MM.1S (cell line): ENCODE data around the gene OR4F15.

ENCODE experiments used
- DNase-seq: peaks from one replicate; pipeline ENCODE4 v3.0.0-alpha.2; 2015
- H2AFZ ChIP-seq: fragments of 300-600 bp; sonication (generic); 2 replicates; pipeline ENCODE4 v1.6.0; 2016; ENCODE audit warnings: antibody characterized with exemption, low read length
- H3F3A ChIP-seq: fragments of 300-600 bp; sonication (generic); 2 replicates; pipeline ENCODE4 v1.6.1; 2016; ENCODE audit warnings: mild to moderate bottlenecking, antibody characterized with exemption, low read length, moderate library complexity, mixed read lengths; ENCODE audit not compliant: insufficient read depth
- H3K27ac ChIP-seq: fragments of 300-600 bp; sonication (generic); 2 replicates; pipeline ENCODE4 v1.5.1; 2016; ENCODE audit warnings: mild to moderate bottlenecking, low read length
- H3K27me3 ChIP-seq: fragments of 300-600 bp; sonication (generic); replicated peaks from 2 replicates; pipeline ENCODE4 v1.6.0; 2016; ENCODE audit warnings: low read length; ENCODE audit not compliant: insufficient read depth
- H3K36me3 ChIP-seq: fragments of 300-600 bp; sonication (generic); replicated peaks from 2 replicates; pipeline ENCODE4 v1.6.1; 2016; ENCODE audit warnings: mild to moderate bottlenecking, low read length, mixed read lengths; ENCODE audit not compliant: insufficient read depth
- H3K4me1 ChIP-seq: fragments of 300-600 bp; sonication (generic); 2 replicates; pipeline ENCODE4 v1.6.1; 2016; ENCODE audit warnings: low read length, mixed read lengths
- H3K4me2 ChIP-seq: fragments of 300-600 bp; sonication (generic); 2 replicates; pipeline ENCODE4 v1.6.0; 2016; ENCODE audit warnings: low read depth, low read length
- H3K4me3 ChIP-seq: fragments of 300-600 bp; sonication (generic); 2 replicates; pipeline ENCODE4 v1.5.1; 2016; ENCODE audit warnings: low read length, mixed read lengths
- H3K79me2 ChIP-seq: fragments of 300-600 bp; sonication (generic); 2 replicates; pipeline ENCODE4 v1.6.1; 2016; ENCODE audit warnings: mixed run types, low read length, mixed read lengths
- H3K9ac ChIP-seq: fragments of 300-600 bp; sonication (generic); 2 replicates; pipeline ENCODE4 v1.6.1; 2016; ENCODE audit warnings: low read length, mixed read lengths
- H3K9me2 ChIP-seq: fragments of 300-600 bp; sonication (generic); replicated peaks from 2 replicates; pipeline ENCODE4 v1.6.1; 2016; ENCODE audit warnings: mild to moderate bottlenecking, low read length, mixed read lengths; ENCODE audit not compliant: insufficient read depth
- H3K9me3 ChIP-seq: fragments of 300-600 bp; sonication (generic); replicated peaks from 2 replicates; pipeline ENCODE4 v1.6.1; 2016; ENCODE audit warnings: mild to moderate bottlenecking, low read length, mixed read lengths; ENCODE audit not compliant: insufficient read depth
- H4K20me1 ChIP-seq: fragments of 300-600 bp; sonication (generic); 2 replicates; pipeline ENCODE4 v1.6.1; 2016; ENCODE audit warnings: mild to moderate bottlenecking, low read length, moderate library complexity, mixed read lengths; ENCODE audit not compliant: insufficient read depth
- CTCF ChIP-seq: fragments of 300-600 bp; sonication (generic); IDR thresholded peaks from 2 replicates; pipeline ENCODE4 v1.5.1; 2016; ENCODE audit warnings: antibody characterized with exemption, low read length, mixed read lengths
- EZH2 ChIP-seq: fragments of 300-600 bp; sonication (generic); optimal IDR thresholded peaks from 2 replicates; pipeline ENCODE3; 2017; ENCODE audit warnings: low read depth, mild to moderate bottlenecking, antibody characterized with exemption, low read length, mixed read lengths
- EZH2phosphoT487 ChIP-seq: fragments of 300-600 bp; sonication (generic); IDR thresholded peaks from 2 replicates; pipeline ENCODE4 v1.6.1; 2018; ENCODE audit warnings: antibody characterized with exemption, low read length

OR4F15 gene

GRCh38 chr15:101805605-101806345 is 6.2 kb upstream of the OR4F15 start:
- no peaks in the 10 kb centered on the region for H3K9me2 ChIP-seq
- no peaks in the 10 kb centered on the region for H3K9me3 ChIP-seq
- H3K27ac ChIP-seq, result no peak overlapping the region
- no peak for TF ChIP-seq EZH2phosphoT487
- TF ChIP-seq EZH2, result no peak
- no peak for TF ChIP-seq CTCF
- H3K79me2 ChIP-seq, result no peaks in the 10 kb centered on the region
- H4K20me1 ChIP-seq, result no peaks in the 10 kb centered on the region
- H3K4me1 ChIP-seq, result no peaks in the 10 kb centered on the region
- DNase-seq, result no peak
- H3K9ac ChIP-seq, result no peak overlapping the region
- H3K4me3 ChIP-seq, result no peak overlapping the region
- no peaks in the 10 kb centered on the region for H3F3A ChIP-seq
- H3K4me2 ChIP-seq, result no peak overlapping the region
- H3K36me3 ChIP-seq, result no peaks in the 10 kb centered on the region
- H3K27me3 ChIP-seq, result no peaks in the 10 kb centered on the region
- no peak overlapping the region for H2AFZ ChIP-seq

GRCh38 chr15:101807345-101807945 is 4.6 kb upstream of the OR4F15 start:
- H3K79me2 ChIP-seq, result no peaks in the 10 kb centered on the region
- no peaks in the 10 kb centered on the region for H3K9me2 ChIP-seq
- H3K36me3 ChIP-seq, result no peaks in the 10 kb centered on the region
- H3K27me3 ChIP-seq, result no peaks in the 10 kb centered on the region
- no peak for DNase-seq
- TF ChIP-seq EZH2 (no peak), CTCF (no peak), EZH2phosphoT487 (no peak)
- no peaks in the 10 kb centered on the region for H3K9me3 ChIP-seq
- no peak overlapping the region for H2AFZ ChIP-seq
- H3K9ac ChIP-seq, result no peak overlapping the region
- no peaks in the 10 kb centered on the region for H4K20me1 ChIP-seq
- no peaks in the 10 kb centered on the region for H3F3A ChIP-seq
- H3K4me3 ChIP-seq, result no peak overlapping the region
- H3K4me1 ChIP-seq, result no peaks in the 10 kb centered on the region
- H3K27ac ChIP-seq, result no peak overlapping the region
- H3K4me2 ChIP-seq, result no peak overlapping the region

- Histone ChIP-seq H3K4me2 (no peak overlapping the region), H3K4me3 (no peak overlapping the region), H3K9me3 (no peaks in the 10 kb centered on the region), H2AFZ (no peak overlapping the region), H4K20me1 (no peaks in the 10 kb centered on the region), H3K27me3 (no peaks in the 10 kb centered on the region), H3K79me2 (no peaks in the 10 kb centered on the region), H3K9me2 (no peaks in the 10 kb centered on the region), H3K27ac (no peak overlapping the region), H3K4me1 (no peaks in the 10 kb centered on the region), H3F3A (no peaks in the 10 kb centered on the region), H3K9ac (no peak overlapping the region), H3K36me3 (no peaks in the 10 kb centered on the region)
- no peak for TF ChIP-seq EZH2
- DNase-seq, result no peak
These were observed 3.8 kb upstream of the OR4F15 start for GRCh38 chr15:101808201-101808600.

GRCh38 chr15:101810456-101810855 is 1.5 kb upstream of the OR4F15 start:
- Histone ChIP-seq H3K4me2 (no peak overlapping the region), H3K27ac (no peak overlapping the region), H3K27me3 (no peaks in the 10 kb centered on the region), H2AFZ (no peak overlapping the region), H3K9me3 (no peaks in the 10 kb centered on the region), H3K36me3 (no peaks in the 10 kb centered on the region), H4K20me1 (no peaks in the 10 kb centered on the region), H3K4me1 (no peaks in the 10 kb centered on the region), H3F3A (no peaks in the 10 kb centered on the region), H3K79me2 (no peaks in the 10 kb centered on the region), H3K9me2 (no peaks in the 10 kb centered on the region), H3K9ac (no peak overlapping the region), H3K4me3 (no peak overlapping the region)
- DNase-seq, result no peak
- no peak for TF ChIP-seq EZH2phosphoT487
- no peak for TF ChIP-seq CTCF
- TF ChIP-seq EZH2, result no peak
